Right renal cortex interstitium (tissue), 3 donors: ENCODE measurements around the gene G6PD. TPM values are rescaled to one million over a fixed set of nuclear protein-coding genes. Genes with fewer than 3 reads are reported as not detected.
"Not testable (repeated sequence)": the region's sequence is repeated elsewhere in the genome, so short reads cannot be mapped to it uniquely, and the experiment has no call there.

Source experiments
- DNase-seq, 3 donors: peaks; one replicate each; pipeline ENCODE4 v3.0.0-alpha.2; 2013; ENCODE audit warnings: low read depth in 3 of 3, low spot score in 2 of 3
- polyA plus RNA-seq, 3 donors: library from polyadenylated mRNA; unstranded; fragments of 120-200 nt; gene quantifications; one replicate each; pipeline ENCODE4 v1.2.1, GENCODE V29; 2013; ENCODE audit not compliant: insufficient read length in 3 of 3

Gene G6PD
- polyA plus RNA-seq, 3 donors: 37.7 to 40.9 (median 39.4) TPM

- peak; percentile 36 to 73 (median 68) for DNase-seq
These were observed 30.5 kb downstream of the G6PD start, which contains the start of gene FAM3A for GRCh38 chrX:154515966-154516655. Gene FAM3A, minus strand, starts transcription at chrX:154516232. Its CDS starts 460 bp downstream, at chrX:154515772.

GRCh38 chrX:154515090-154515965, 31.3 kb downstream of the G6PD start:
- no peak for DNase-seq

- no peak for DNase-seq
These were observed 32.9 kb downstream of the G6PD start for GRCh38 chrX:154513716-154514115.

GRCh38 chrX:154512879-154513553, 33.6 kb downstream of the G6PD start:
- DNase-seq: no peak

- DNase-seq: no peak
These were observed 34.9 kb downstream of the G6PD start for GRCh38 chrX:154511761-154512160.

- no peak for DNase-seq
These were observed 37.2 kb downstream of the G6PD start for GRCh38 chrX:154509455-154509854.

- no peak for DNase-seq
These were observed 38.3 kb downstream of the G6PD start for GRCh38 chrX:154508384-154508745.

- DNase-seq: no peak
These were observed 38.8 kb downstream of the G6PD start for GRCh38 chrX:154507673-154508383.

- DNase-seq: no peak
These were observed 39.9 kb downstream of the G6PD start for GRCh38 chrX:154506483-154507332.

GRCh38 chrX:154505734-154506133, 40.9 kb downstream of the G6PD start:
- no peak for DNase-seq

- DNase-seq: no peak
These were observed 43.7 kb downstream of the G6PD start for GRCh38 chrX:154502989-154503388.

- DNase-seq: no peak
These were observed 44.5 kb downstream of the G6PD start for GRCh38 chrX:154502098-154502497.

- not testable (repeated sequence) for DNase-seq
These were observed 45.2 kb downstream of the G6PD start for GRCh38 chrX:154501423-154501822.

- DNase-seq: not testable (repeated sequence)
These were observed 50.0 kb downstream of the G6PD start for GRCh38 chrX:154496591-154497137.

- DNase-seq: no peak
These were observed 51.1 kb downstream of the G6PD start for GRCh38 chrX:154495472-154495922.

GRCh38 chrX:154494715-154495114, 51.9 kb downstream of the G6PD start:
- no peak for DNase-seq

- DNase-seq: peak in 2 of 3 donors; percentile 78 to 79
These were observed 56.1 kb downstream of the G6PD start, which contains the start of gene SLC10A3 for GRCh38 chrX:154490414-154491083. Gene SLC10A3, minus strand, starts transcription at chrX:154490629. Its CDS starts 1,689 bp downstream, at chrX:154488940.

- no peak for DNase-seq
These were observed 56.6 kb downstream of the G6PD start for GRCh38 chrX:154490021-154490413.

- no peak for DNase-seq
These were observed 57.5 kb downstream of the G6PD start for GRCh38 chrX:154489182-154489581.
